ENCODE data around the gene FBXW11. TPM values are rescaled to one million over a fixed set of nuclear protein-coding genes. Genes with fewer than 3 reads are reported as not detected.

The FBXW11 gene
- total RNA-seq, 1 donor from 2014 or later = 64.7 TPM

DNA sequence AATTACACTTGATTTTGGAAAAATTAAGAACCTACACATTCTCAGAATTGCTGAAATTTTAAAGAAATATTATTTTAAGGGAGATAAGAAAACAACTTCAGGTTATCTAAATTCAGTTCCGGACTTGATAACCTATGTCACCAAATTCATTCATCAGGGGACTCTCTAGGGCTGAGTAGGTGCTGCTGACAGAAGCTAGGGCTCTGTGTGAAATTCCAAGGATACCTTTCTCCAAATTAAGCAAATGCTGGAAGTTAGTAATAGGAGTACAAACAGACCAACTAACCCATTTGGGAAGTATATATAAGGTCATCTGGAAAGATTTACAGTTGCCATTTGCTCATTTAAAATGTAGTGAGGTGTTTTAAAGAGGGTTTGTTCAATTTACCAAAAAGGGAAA is 136.5 kb downstream of the FBXW11 start:
- Histone ChIP-seq H3K27me3 (ENCODE audit: insufficient read depth, low read length) (no peaks in the 10 kb centered on the region), H3K9me3 (ENCODE audit: insufficient read depth, low read depth, low read length) (no peaks in the 10 kb centered on the region), H3K36me3 (ENCODE audit: insufficient read depth, low read length) (peaks cover 20% of the 10 kb centered on the region), H2AFZ (ENCODE audit: low read depth, low read length) (no peak overlapping the region), H3K79me2 (ENCODE audit: insufficient read depth, low read length) (no peaks in the 10 kb centered on the region), H3K27ac (ENCODE audit: low read depth, low read length) (no peak overlapping the region), H4K20me1 (ENCODE audit: insufficient read depth, low read length) (peaks cover 29% of the 10 kb centered on the region), H3K4me3 (ENCODE audit: insufficient read depth, low read depth, low read length) (no peak overlapping the region), H3K4me1 (ENCODE audit: insufficient read depth, low read length) (peaks cover 19% of the 10 kb centered on the region), H3K4me2 (ENCODE audit: low read length) (no peak overlapping the region), H3K9ac (ENCODE audit: low read length) (no peak overlapping the region)
- no peak overlapping the region for H3K27ac Mint-ChIP-seq (ENCODE audit: unreplicated experiment)
- DNase-seq (ENCODE audit: low read depth) (no peak), FAIRE-seq (peak; percentile 50)
- no peaks in the 10 kb centered on the region for H3K9me3 Mint-ChIP-seq (ENCODE audit: unreplicated experiment)
- peaks cover 31% of the 10 kb centered on the region for H3K4me1 Mint-ChIP-seq (ENCODE audit: low read depth, unreplicated experiment)
- TF ChIP-seq, protein P1, sequence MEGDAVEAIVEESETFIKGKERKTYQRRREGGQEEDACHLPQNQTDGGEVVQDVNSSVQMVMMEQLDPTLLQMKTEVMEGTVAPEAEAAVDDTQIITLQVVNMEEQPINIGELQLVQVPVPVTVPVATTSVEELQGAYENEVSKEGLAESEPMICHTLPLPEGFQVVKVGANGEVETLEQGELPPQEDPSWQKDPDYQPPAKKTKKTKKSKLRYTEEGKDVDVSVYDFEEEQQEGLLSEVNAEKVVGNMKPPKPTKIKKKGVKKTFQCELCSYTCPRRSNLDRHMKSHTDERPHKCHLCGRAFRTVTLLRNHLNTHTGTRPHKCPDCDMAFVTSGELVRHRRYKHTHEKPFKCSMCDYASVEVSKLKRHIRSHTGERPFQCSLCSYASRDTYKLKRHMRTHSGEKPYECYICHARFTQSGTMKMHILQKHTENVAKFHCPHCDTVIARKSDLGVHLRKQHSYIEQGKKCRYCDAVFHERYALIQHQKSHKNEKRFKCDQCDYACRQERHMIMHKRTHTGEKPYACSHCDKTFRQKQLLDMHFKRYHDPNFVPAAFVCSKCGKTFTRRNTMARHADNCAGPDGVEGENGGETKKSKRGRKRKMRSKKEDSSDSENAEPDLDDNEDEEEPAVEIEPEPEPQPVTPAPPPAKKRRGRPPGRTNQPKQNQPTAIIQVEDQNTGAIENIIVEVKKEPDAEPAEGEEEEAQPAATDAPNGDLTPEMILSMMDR (IDR thresholded peaks at IDR 0.05; ENCODE audit: insufficient read depth, low read depth, low read length) = no peak
- no peak for TF ChIP-seq EZH2 (IDR thresholded peaks at IDR 0.05; ENCODE audit: insufficient read depth, low read length)
- no peak overlapping the region for H3K4me3 Mint-ChIP-seq (ENCODE audit: unreplicated experiment)
- peaks cover 6% of the 10 kb centered on the region for H3K36me3 Mint-ChIP-seq (ENCODE audit: low read depth, unreplicated experiment)
- no peaks in the 10 kb centered on the region for H3K27me3 Mint-ChIP-seq (ENCODE audit: low read depth, unreplicated experiment)

DNA sequence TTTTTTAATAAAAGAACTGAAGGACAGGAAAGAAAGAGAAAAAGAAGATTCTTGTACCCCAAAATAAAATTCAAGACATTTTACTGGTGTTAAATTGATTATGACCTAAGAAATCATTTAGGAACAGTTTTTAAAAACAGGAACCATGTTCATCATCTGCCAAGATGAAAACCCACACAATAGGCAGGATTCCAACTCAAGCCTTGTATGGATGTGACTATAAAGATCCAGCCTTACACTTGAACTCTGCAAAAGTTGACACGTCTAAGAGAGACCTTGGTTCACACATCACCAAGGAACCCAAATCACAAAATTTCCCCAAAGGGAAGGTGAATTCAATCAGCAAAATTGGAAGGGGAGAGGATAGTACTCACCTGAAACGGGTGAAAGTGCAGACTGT is 138.2 kb downstream of the FBXW11 start:
- no peak overlapping the region for H3K9ac ChIP-seq (ENCODE audit: low read length)
- H3K4me1 ChIP-seq (ENCODE audit: insufficient read depth, low read length) = peaks cover 27% of the 10 kb centered on the region
- DNase-seq (ENCODE audit: low read depth) (peak; percentile 47), FAIRE-seq (peak; percentile 55)
- H3K4me2 ChIP-seq (ENCODE audit: low read length) = peak overlapping the region; percentile 52
- H3K27ac ChIP-seq (ENCODE audit: low read depth, low read length) = peak overlapping the region; percentile 51
- TF ChIP-seq EZH2 (IDR thresholded peaks at IDR 0.05; ENCODE audit: insufficient read depth, low read length) = no peak
- TF ChIP-seq, protein P1 (IDR thresholded peaks at IDR 0.05; ENCODE audit: insufficient read depth, low read depth, low read length) = no peak
- H3K27me3 ChIP-seq (ENCODE audit: insufficient read depth, low read length) = no peaks in the 10 kb centered on the region
- no peaks in the 10 kb centered on the region for H3K9me3 ChIP-seq (ENCODE audit: insufficient read depth, low read depth, low read length)
- no peak overlapping the region for H3K4me3 ChIP-seq (ENCODE audit: insufficient read depth, low read depth, low read length)
- no peaks in the 10 kb centered on the region for H3K79me2 ChIP-seq (ENCODE audit: insufficient read depth, low read length)
- H3K9me3 Mint-ChIP-seq (ENCODE audit: unreplicated experiment) = no peaks in the 10 kb centered on the region
- peaks cover 44% of the 10 kb centered on the region for H3K4me1 Mint-ChIP-seq (ENCODE audit: low read depth, unreplicated experiment)
- H3K36me3 ChIP-seq (ENCODE audit: insufficient read depth, low read length) = peaks cover 20% of the 10 kb centered on the region
- H3K36me3 Mint-ChIP-seq (ENCODE audit: low read depth, unreplicated experiment) = peaks cover 4% of the 10 kb centered on the region
- no peaks in the 10 kb centered on the region for H3K27me3 Mint-ChIP-seq (ENCODE audit: low read depth, unreplicated experiment)
- H2AFZ ChIP-seq (ENCODE audit: low read depth, low read length) = no peak overlapping the region
- peaks cover 18% of the 10 kb centered on the region for H4K20me1 ChIP-seq (ENCODE audit: insufficient read depth, low read length)
- no peak overlapping the region for H3K27ac Mint-ChIP-seq (ENCODE audit: unreplicated experiment)
- no peak overlapping the region for H3K4me3 Mint-ChIP-seq (ENCODE audit: unreplicated experiment)

GRCh38 chr5:171867786-171868185 is 138.7 kb downstream of the FBXW11 start:
- Mint-ChIP-seq H3K36me3 (ENCODE audit: low read depth, unreplicated experiment) (peaks cover 4% of the 10 kb centered on the region), H3K4me3 (ENCODE audit: unreplicated experiment) (no peak overlapping the region), H3K9me3 (ENCODE audit: unreplicated experiment) (no peaks in the 10 kb centered on the region), H3K27ac (ENCODE audit: unreplicated experiment) (no peak overlapping the region), H3K27me3 (ENCODE audit: low read depth, unreplicated experiment) (no peaks in the 10 kb centered on the region), H3K4me1 (ENCODE audit: low read depth, unreplicated experiment) (peaks cover 43% of the 10 kb centered on the region)
- TF ChIP-seq, protein P1 (IDR thresholded peaks at IDR 0.05; ENCODE audit: insufficient read depth, low read depth, low read length) = no peak
- TF ChIP-seq EZH2 (IDR thresholded peaks at IDR 0.05; ENCODE audit: insufficient read depth, low read length) = no peak
- Histone ChIP-seq H3K27ac (ENCODE audit: low read depth, low read length) (peak overlapping the region; percentile 51), H3K36me3 (ENCODE audit: insufficient read depth, low read length) (peaks cover 20% of the 10 kb centered on the region), H3K4me1 (ENCODE audit: insufficient read depth, low read length) (peaks cover 26% of the 10 kb centered on the region), H2AFZ (ENCODE audit: low read depth, low read length) (no peak overlapping the region), H3K4me2 (ENCODE audit: low read length) (peak overlapping the region; percentile 52), H3K4me3 (ENCODE audit: insufficient read depth, low read depth, low read length) (no peak overlapping the region), H3K9ac (ENCODE audit: low read length) (no peak overlapping the region), H3K27me3 (ENCODE audit: insufficient read depth, low read length) (no peaks in the 10 kb centered on the region), H3K9me3 (ENCODE audit: insufficient read depth, low read depth, low read length) (no peaks in the 10 kb centered on the region), H4K20me1 (ENCODE audit: insufficient read depth, low read length) (peaks cover 13% of the 10 kb centered on the region), H3K79me2 (ENCODE audit: insufficient read depth, low read length) (no peaks in the 10 kb centered on the region)
- DNase-seq (ENCODE audit: low read depth) (peak; percentile 66), FAIRE-seq (peak; percentile 87)

Data from astrocyte (in vitro differentiated cells and primary cell).